Measurements from ENCODE around the gene KIF24. TPM values are rescaled to one million over a fixed set of nuclear protein-coding genes. Genes with fewer than 3 reads are reported as not detected.
"Not testable (repeated sequence)": the region's sequence is repeated elsewhere in the genome, so short reads cannot be mapped to it uniquely, and the experiment has no call there.

Gene KIF24
- total RNA-seq, 2 experiments from 2014 or later, result 13.9 to 19.4 TPM

- no peak overlapping the region for H3K27ac ChIP-seq (ENCODE audit: low read depth, low read length, poor library complexity, severe bottlenecking)
- no peak overlapping the region for H3K4me3 ChIP-seq (ENCODE audit: low read depth, low read length, poor library complexity, severe bottlenecking)
- H2AFZ ChIP-seq (ENCODE audit: low read length), result no peak overlapping the region
- intact Hi-C loops (cut with micrococcal nuclease; ENCODE audit: unreplicated experiment), result no loop called here
- BruUV-seq (replicated peaks), result no TSS peak
- DNase-seq (ENCODE audit: low spot score), result no peak
- ChIA-PET POLR2A (interaction anchor here (0.6 kb wide), 1 partner anchor 50 kb away, joined by 4 read pairs; no protein-coding TSS in a partner anchor), CTCF (ENCODE audit: unreplicated experiment) (no interaction called here)
- no peaks in the 10 kb centered on the region for H3K9me3 ChIP-seq (ENCODE audit: low read length)
- TF ChIP-seq CTCF (conservative IDR thresholded peaks at IDR 0.05; ENCODE audit: low read length), result no peak
- no peak for TF ChIP-seq EZH2phosphoT487 (IDR thresholded peaks at IDR 0.05; ENCODE audit: borderline replicate concordance, low read depth, low read length)
- H4K20me1 ChIP-seq (ENCODE audit: insufficient read depth, low read length), result no peaks in the 10 kb centered on the region
- peaks cover 7% of the 10 kb centered on the region for H3K4me1 ChIP-seq (ENCODE audit: insufficient read depth, low read length, poor library complexity, severe bottlenecking)
- no peaks in the 10 kb centered on the region for H3K79me2 ChIP-seq (ENCODE audit: insufficient read depth, low read depth, low read length)
- H3K4me2 ChIP-seq (ENCODE audit: low read length), result no peak overlapping the region
- no peaks in the 10 kb centered on the region for H3K9me2 ChIP-seq (ENCODE audit: insufficient read depth, low read length)
- H3K36me3 ChIP-seq (ENCODE audit: insufficient read depth, low read length), result no peaks in the 10 kb centered on the region; the same call in 1 of the 2 replicates
These were observed 41.4 kb upstream of the KIF24 start for GRCh38 chr9:34370335-34370969.

DNA sequence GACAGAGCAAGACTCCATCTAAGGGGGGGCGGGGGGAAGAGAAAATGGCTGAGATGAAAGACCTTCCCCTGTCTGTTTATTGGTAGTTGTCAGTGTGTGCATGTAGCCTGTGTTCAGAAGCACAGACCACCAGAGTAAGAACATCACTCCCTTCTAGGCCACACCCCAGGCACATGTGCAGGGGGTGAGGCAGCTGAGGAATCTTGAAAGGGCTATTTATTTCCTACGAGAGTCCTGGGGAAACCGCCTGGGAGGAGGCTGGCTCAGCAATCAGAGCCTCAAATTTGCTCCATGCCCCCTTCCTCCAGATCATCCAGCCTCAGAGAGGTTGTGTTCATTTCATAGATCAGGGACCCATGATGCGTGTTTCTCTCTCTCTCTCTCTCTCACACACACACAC lies 40.6 kb upstream of the KIF24 start:
- H3K4me2 ChIP-seq (ENCODE audit: low read length), result no peak overlapping the region
- intact Hi-C loops (cut with micrococcal nuclease; ENCODE audit: unreplicated experiment), result no loop called here
- no peak overlapping the region for H3K27ac ChIP-seq (ENCODE audit: low read depth, low read length, poor library complexity, severe bottlenecking)
- no TSS peak for BruUV-seq (replicated peaks)
- H4K20me1 ChIP-seq (ENCODE audit: insufficient read depth, low read length), result no peaks in the 10 kb centered on the region
- H2AFZ ChIP-seq (ENCODE audit: low read length), result no peak overlapping the region
- ChIA-PET POLR2A (interaction anchor here (0.6 kb wide), 1 partner anchor 126 kb away, joined by 3 read pairs; no protein-coding TSS in a partner anchor), CTCF (ENCODE audit: unreplicated experiment) (no interaction called here)
- DNase-seq (ENCODE audit: low spot score), result no peak
- H3K4me1 ChIP-seq (ENCODE audit: insufficient read depth, low read length, poor library complexity, severe bottlenecking), result no peaks in the 10 kb centered on the region
- no peak for TF ChIP-seq EZH2phosphoT487 (IDR thresholded peaks at IDR 0.05; ENCODE audit: borderline replicate concordance, low read depth, low read length)
- no peaks in the 10 kb centered on the region for H3K9me3 ChIP-seq (ENCODE audit: low read length)
- H3K4me3 ChIP-seq (ENCODE audit: low read depth, low read length, poor library complexity, severe bottlenecking), result no peak overlapping the region
- no peaks in the 10 kb centered on the region; the same call in 1 of the 2 replicates for H3K36me3 ChIP-seq (ENCODE audit: insufficient read depth, low read length)
- H3K9me2 ChIP-seq (ENCODE audit: insufficient read depth, low read length), result no peaks in the 10 kb centered on the region
- no peaks in the 10 kb centered on the region for H3K79me2 ChIP-seq (ENCODE audit: insufficient read depth, low read depth, low read length)

- H3K9me3 ChIP-seq (ENCODE audit: low read length); H2AFZ ChIP-seq (ENCODE audit: low read length); H3K36me3 ChIP-seq (ENCODE audit: insufficient read depth, low read length); BruUV-seq (replicated peaks); H3K9me2 ChIP-seq (ENCODE audit: insufficient read depth, low read length); CTCF ChIA-PET (ENCODE audit: unreplicated experiment); H4K20me1 ChIP-seq (ENCODE audit: insufficient read depth, low read length); H3K4me1 ChIP-seq (ENCODE audit: insufficient read depth, low read length, poor library complexity, severe bottlenecking); H3K79me2 ChIP-seq (ENCODE audit: insufficient read depth, low read depth, low read length); H3K4me3 ChIP-seq (ENCODE audit: low read depth, low read length, poor library complexity, severe bottlenecking); H3K27ac ChIP-seq (ENCODE audit: low read depth, low read length, poor library complexity, severe bottlenecking); DNase-seq (ENCODE audit: low spot score); H3K4me2 ChIP-seq (ENCODE audit: low read length); intact Hi-C loops (cut with micrococcal nuclease; ENCODE audit: unreplicated experiment): not testable (repeated sequence)
- POLR2A ChIA-PET, result interaction anchor here (0.6 kb wide), 1 partner anchor 127 kb away, joined by 3 read pairs; no protein-coding TSS in a partner anchor
These were observed 39.7 kb upstream of the KIF24 start for GRCh38 chr9:34368796-34369195.

- CTCF ChIA-PET (ENCODE audit: unreplicated experiment); H3K9me2 ChIP-seq (ENCODE audit: insufficient read depth, low read length); H3K79me2 ChIP-seq (ENCODE audit: insufficient read depth, low read depth, low read length); H3K4me1 ChIP-seq (ENCODE audit: insufficient read depth, low read length, poor library complexity, severe bottlenecking); H3K27ac ChIP-seq (ENCODE audit: low read depth, low read length, poor library complexity, severe bottlenecking); DNase-seq (ENCODE audit: low spot score); H3K9me3 ChIP-seq (ENCODE audit: low read length); H3K4me3 ChIP-seq (ENCODE audit: low read depth, low read length, poor library complexity, severe bottlenecking); H3K4me2 ChIP-seq (ENCODE audit: low read length); H2AFZ ChIP-seq (ENCODE audit: low read length); BruUV-seq (replicated peaks); H4K20me1 ChIP-seq (ENCODE audit: insufficient read depth, low read length); H3K36me3 ChIP-seq (ENCODE audit: insufficient read depth, low read length); intact Hi-C loops (cut with micrococcal nuclease; ENCODE audit: unreplicated experiment): not testable (repeated sequence)
- POLR2A ChIA-PET, result interaction anchor here (0.6 kb wide), 1 partner anchor 13 kb away, joined by 3 read pairs; no protein-coding TSS in a partner anchor
These were observed 38.8 kb upstream of the KIF24 start for GRCh38 chr9:34367751-34368410.

Data from OCI-LY7 (cell line).